8988T (cell line): ENCODE data around the gene JAM2.
"Not testable (repeated sequence)": the region's sequence is repeated elsewhere in the genome, so short reads cannot be mapped to it uniquely, and the experiment has no call there.

ENCODE experiments used
- DNase-seq: peaks from one replicate; pipeline ENCODE4 v3.0.0; 2011

The JAM2 gene, protein sequence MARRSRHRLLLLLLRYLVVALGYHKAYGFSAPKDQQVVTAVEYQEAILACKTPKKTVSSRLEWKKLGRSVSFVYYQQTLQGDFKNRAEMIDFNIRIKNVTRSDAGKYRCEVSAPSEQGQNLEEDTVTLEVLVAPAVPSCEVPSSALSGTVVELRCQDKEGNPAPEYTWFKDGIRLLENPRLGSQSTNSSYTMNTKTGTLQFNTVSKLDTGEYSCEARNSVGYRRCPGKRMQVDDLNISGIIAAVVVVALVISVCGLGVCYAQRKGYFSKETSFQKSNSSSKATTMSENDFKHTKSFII

DNA sequence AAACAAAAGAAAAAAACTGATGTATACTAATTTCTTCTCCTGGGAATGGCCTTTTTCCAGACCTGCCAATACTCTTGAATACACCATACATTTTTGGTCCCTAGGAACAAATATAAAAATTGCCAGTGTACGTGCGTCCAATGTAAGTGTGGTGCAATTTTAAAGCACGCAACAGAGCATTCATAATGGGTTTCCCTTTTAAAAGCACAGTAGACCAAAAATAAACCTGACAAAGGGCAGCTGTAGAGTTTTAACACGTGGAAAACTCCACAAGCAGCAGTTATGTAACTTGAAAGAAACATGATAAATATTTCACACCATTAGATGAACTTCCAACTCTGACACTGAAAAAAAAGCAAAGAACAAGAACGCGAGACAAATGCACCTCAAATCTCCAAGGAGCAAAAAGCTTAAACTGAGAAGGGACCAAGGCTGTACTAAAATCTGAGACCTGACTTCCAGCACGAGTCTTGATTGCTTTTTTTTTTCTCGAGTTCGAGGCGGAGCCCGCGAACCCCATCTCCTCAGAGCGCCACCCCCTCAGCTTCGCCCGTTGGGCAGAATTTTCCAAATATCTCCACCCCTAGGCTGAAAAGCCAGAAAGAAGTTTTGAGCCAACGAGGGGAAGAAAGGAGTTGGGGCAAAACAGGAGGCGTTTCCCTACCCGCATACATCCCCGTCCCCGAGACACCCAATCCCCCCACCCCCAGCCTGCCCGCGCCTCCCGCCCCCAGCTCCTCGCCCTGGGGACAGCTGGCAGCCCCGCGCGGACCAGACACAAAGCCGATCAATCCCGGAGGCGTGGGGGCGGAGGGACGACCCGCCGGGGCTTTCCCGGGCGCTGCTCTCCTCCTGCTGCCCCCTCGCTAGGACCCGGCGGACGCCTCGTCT lies at the start of gene JAM2:
Gene JAM2 (plus strand): TSS at position 599 of the 891 bp plus-strand sequence. CDS start 564 bp downstream, outside the sequence.
- peak; percentile 14 for DNase-seq

- DNase-seq: no peak
These were observed 49.2 kb upstream of the JAM2 start for GRCh38 chr21:25589887-25590286.

GRCh38 chr21:25607151-25608043 lies 31.7 kb upstream of the JAM2 start, which contains the start of gene MRPL39:
Gene MRPL39 (minus strand): TSS chr21:25607481. CDS start chr21:25607475, 6 bp downstream.
- DNase-seq: peak; percentile 59

- DNase-seq: no peak
These were observed 30.9 kb upstream of the JAM2 start for GRCh38 chr21:25608044-25608737.

GRCh38 chr21:25614441-25614840 lies 24.6 kb upstream of the JAM2 start:
- no peak for DNase-seq

- no peak for DNase-seq
These were observed 23.2 kb upstream of the JAM2 start for GRCh38 chr21:25615880-25616279.

- no peak for DNase-seq
These were observed 19.9 kb upstream of the JAM2 start for GRCh38 chr21:25619198-25619597.

- no peak for DNase-seq
These were observed 14.5 kb upstream of the JAM2 start for GRCh38 chr21:25624511-25624910.

DNA sequence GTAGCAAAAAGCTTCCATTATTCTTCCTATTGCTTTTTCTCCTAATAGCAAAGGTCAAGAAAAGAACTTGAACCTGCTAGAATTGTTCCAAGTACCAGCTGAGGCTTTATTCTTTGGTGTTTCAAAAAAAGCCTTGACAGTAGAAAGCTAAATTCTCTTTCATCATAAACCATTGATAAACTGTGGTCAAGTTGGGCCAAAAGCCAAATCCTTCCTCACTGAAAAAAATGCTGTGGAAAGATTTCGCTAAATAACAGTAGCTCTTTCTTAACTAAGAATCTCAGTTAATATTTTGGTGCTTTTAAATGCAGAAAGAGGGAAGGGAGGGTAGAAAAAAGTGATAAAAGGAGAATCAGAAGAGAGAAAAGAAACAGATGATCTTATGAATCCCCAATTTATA lies 14.0 kb upstream of the JAM2 start:
- no peak for DNase-seq

- DNase-seq: not testable (repeated sequence)
These were observed 13.1 kb upstream of the JAM2 start for GRCh38 chr21:25625776-25626555.

- DNase-seq: no peak
These were observed 12.3 kb upstream of the JAM2 start for GRCh38 chr21:25626757-25627156.

DNA sequence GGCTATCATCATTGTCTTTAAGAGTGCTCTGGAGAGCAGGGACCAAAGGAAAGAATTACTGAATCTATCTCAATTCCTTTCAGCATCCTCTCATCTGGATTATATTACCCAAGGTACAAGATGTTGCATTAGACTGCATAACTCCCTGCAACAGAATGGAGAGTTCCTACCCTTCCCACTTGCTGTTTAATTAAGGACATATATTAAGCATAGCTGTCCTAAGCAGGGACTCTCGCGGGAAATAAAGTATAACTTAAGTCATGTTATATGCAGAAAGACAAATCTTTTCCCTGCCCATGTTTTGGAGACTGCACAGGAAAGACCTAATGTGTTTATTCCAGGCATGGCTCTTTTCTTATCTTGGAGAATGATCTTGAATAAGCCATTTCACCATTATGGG lies 6.8 kb upstream of the JAM2 start:
- DNase-seq: no peak

DNA sequence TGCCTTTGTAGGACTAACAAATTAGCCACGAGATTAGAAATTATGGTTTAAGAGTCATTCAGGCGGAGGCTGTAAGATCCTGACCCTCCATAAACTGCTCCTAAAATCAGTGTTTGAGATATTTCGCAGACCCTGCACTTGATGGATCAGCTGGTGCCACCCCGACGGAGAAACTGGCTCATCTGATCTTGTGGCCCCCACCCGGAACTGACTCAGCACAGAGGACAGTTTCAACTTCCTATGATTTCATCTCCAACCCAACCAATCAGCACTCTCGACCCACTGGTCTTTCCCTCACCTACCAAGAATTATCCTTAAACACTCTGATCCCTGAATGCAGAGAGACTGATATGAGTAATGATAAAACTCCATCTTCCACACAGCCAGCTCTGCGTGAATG lies 3.7 kb upstream of the JAM2 start:
- DNase-seq: no peak

DNA sequence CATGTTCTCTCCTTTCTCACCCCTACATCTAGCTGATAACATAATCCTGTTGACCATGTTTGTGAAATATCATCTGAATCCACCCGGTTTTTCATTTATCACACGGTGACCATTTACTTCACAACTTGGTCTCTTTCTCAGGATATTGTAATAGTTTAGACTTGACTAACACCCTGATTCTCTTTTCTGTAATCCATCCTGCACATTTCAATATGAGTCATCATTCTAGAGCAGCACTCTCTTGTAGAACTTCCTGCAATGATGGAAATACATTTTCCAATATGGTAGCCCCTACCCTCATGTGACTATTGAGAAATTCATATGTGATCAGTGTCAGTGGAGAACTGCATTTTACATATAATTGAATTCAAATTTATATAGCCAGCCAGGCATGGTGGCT lies 2.3 kb upstream of the JAM2 start:
- no peak for DNase-seq

- DNase-seq: no peak
These were observed 1.0 kb upstream of the JAM2 start for GRCh38 chr21:25637851-25638659.

- DNase-seq: peak; percentile 21
These were observed 618 bp downstream of the JAM2 start for GRCh38 chr21:25639551-25640201.

DNA sequence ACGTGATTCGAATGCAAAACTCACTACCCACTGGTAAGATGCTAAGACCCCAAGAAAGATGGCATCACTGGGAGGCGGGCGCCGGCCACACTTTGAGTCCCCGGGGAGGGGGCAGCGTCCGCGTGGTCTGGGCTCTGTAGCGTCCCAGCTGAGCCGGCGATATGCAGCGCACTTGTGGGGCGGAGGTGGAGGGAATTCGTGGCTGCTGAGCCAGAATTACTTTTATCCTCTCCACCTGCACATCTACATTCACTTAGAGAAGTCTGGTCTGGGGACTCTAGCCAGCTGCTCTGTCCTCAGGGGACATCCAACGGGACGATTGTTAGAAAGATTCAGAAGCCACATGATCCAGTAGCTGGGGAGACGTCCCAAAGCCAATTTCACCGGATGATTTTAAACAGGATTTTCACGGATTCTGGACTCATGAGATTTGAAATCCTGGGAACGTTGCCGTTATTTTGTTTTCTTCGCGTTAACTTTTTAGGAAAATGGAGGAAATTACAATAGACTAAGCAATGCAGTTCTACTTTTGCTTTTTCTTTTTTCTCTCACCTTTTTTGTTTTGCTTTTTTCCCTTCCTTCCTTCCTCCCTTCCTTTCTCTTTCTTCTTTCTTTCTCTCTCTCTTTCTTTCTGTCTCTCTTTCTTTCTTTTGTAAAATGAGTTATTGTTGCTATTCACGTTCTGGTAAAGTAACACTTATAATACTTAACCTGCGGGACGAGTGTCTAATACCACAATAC lies 1.3 kb downstream of the JAM2 start:
- no peak for DNase-seq

DNA sequence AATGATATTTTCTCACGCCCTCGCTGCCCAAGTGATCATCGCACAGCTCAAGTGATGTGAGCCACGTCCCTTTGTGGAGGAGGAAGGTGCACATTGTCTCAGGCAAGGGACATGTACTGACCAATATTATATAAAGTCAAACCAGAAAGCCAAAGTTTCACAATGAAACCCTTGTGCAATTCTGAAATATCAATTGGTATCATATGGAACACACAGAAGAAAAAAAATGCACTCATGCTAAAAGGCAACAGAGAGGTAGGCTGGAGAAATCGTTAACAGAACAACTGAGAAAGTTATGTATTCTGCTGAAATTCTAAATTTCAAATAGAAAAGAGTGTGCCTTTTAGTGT lies 1.9 kb downstream of the JAM2 start:
- DNase-seq: no peak

DNA sequence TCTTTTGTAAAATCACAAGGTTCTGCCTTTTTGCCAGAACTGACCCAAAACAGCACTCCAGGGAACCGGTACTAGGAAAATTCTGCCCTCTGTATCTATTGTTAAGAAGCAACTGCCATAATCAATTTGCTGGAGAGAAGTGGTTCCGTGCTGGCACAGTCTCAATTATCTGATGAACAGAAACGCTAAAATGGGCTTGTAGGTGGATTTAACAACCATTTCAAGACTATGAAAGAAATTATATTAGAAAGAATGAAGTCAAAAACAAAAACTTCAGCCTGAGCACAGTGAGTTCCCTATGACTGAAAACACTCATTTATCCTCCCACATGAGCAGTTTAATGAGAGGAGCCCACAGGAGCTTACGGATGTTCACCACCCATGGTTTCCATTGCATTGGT lies 4.4 kb downstream of the JAM2 start:
- DNase-seq: no peak
